ENCODE results near the gene RNU6-1. TPM values are rescaled to one million over a fixed set of nuclear protein-coding genes. Genes with fewer than 3 reads are reported as not detected.

Gene RNU6-1
- total RNA-seq, 2 donors from 2014 or later, result not detected

DNA sequence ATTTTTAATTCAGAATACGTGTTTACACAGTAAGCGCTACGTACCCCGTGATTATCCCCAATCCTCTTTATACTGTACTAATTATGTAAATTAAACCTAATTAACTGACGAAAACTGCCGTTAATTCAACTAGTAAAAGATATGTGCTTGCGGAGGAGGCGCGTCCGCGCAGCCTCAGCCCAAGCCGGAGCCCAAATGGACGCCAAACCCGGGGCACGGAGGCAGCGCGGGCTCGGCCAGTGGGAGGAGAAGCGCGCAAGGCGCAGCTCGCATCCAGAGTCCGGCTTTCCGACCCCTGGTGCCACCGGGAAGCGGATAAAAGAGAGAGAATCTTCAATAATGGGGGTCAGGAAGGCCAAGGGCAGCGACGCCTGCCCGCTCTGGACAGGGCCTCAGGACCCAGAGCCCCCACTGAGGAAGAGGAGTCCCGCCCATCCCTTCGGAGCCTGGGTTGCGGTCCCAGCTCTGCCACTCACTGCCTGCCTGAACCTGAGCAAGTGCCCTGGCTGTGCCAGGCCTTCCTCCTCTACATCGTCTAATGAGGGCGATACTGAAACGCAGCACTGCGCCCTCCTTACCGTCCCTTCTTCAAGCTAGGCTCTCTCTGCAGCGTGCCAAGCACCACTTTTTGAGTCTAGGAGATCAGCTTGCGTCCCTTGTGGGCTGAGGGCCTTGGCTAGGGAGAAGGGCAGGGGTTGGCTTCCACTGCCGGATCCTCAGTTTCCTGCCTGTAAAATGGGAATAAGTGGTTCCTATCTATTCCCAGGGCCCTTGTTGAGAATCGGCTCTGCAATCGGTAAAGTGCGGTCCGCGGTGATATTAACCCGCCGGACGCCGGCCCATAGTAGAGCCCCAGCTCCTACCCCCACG lies 19.5 kb downstream of the RNU6-1 start:
- no peaks in the 10 kb centered on the region for H3K36me3 ChIP-seq
- no peaks in the 10 kb centered on the region for H3K9me3 ChIP-seq
- H3K4me3 ChIP-seq, result no peak overlapping the region
- intact Hi-C loops (cut with DNase I), result no loop called here
- H3K27ac ChIP-seq, result no peak overlapping the region
- TF ChIP-seq, protein P1, sequence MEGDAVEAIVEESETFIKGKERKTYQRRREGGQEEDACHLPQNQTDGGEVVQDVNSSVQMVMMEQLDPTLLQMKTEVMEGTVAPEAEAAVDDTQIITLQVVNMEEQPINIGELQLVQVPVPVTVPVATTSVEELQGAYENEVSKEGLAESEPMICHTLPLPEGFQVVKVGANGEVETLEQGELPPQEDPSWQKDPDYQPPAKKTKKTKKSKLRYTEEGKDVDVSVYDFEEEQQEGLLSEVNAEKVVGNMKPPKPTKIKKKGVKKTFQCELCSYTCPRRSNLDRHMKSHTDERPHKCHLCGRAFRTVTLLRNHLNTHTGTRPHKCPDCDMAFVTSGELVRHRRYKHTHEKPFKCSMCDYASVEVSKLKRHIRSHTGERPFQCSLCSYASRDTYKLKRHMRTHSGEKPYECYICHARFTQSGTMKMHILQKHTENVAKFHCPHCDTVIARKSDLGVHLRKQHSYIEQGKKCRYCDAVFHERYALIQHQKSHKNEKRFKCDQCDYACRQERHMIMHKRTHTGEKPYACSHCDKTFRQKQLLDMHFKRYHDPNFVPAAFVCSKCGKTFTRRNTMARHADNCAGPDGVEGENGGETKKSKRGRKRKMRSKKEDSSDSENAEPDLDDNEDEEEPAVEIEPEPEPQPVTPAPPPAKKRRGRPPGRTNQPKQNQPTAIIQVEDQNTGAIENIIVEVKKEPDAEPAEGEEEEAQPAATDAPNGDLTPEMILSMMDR (IDR thresholded peaks at IDR 0.05), result no peak
- no peak overlapping the region for H3K9ac ChIP-seq (ENCODE audit: low read depth in 2 of 2, low read length in 2 of 2)
- peaks cover 59% of the 10 kb centered on the region for H3K27me3 ChIP-seq
- no peak for DNase-seq
- no peaks in the 10 kb centered on the region for H3K4me1 ChIP-seq

DNA sequence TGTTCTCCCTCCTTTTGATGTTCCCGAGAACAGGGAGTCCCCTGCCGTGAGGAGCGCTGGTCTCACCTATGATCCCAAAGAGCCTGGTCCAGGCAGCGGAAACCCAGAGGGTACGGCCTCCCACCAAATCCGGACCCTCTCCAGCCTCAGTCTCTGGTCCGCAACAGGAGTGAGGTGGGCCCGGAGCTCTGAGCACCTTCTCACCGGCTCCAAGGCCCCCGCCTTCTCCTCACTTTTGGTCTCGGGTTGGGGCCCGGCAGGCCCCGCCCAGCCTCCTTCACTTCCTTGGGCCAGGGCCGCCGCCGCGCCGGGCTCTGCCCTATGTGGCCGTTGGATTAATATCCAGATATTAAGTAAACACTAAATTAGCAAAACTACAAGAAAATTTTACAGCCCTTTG lies 20.2 kb downstream of the RNU6-1 start:
- Histone ChIP-seq H3K27me3 (peaks cover 52% of the 10 kb centered on the region), H3K9ac (ENCODE audit: low read depth in 2 of 2, low read length in 2 of 2) (no peak overlapping the region), H3K4me3 (no peak overlapping the region), H3K36me3 (no peaks in the 10 kb centered on the region), H3K4me1 (no peaks in the 10 kb centered on the region), H3K27ac (no peak overlapping the region), H3K9me3 (no peaks in the 10 kb centered on the region)
- TF ChIP-seq, protein P1 (IDR thresholded peaks at IDR 0.05), result no peak
- DNase-seq, result no peak
- intact Hi-C loops (cut with DNase I), result no loop called here

DNA sequence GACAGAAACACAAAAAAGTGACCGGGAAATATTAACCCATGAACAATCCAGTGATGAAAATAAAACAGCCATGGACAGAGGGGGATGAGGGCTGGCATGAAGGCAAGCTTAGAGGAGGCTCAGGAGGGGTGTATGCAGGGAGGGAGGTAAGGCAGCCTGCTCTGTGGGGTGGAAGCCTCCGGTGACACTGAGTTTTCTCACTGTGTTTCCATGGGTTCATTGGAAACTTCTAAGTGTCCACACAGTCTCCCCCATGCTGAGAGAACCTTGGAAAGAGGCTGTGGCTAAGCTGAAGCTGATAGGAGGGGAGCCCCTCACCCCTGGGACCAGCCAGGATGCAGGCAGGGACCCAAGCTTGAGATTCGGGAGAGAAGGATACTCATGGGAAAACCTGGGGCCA lies 21.4 kb downstream of the RNU6-1 start:
- H3K9ac ChIP-seq (ENCODE audit: low read depth in 2 of 2, low read length in 2 of 2), result no peak overlapping the region
- H3K9me3 ChIP-seq, result no peaks in the 10 kb centered on the region
- no peaks in the 10 kb centered on the region for H3K4me1 ChIP-seq
- intact Hi-C loops (cut with DNase I), result no loop called here
- TF ChIP-seq, protein P1 (IDR thresholded peaks at IDR 0.05), result no peak
- DNase-seq, result no peak
- H3K27me3 ChIP-seq, result peaks cover 40% of the 10 kb centered on the region
- H3K4me3 ChIP-seq, result no peak overlapping the region
- H3K36me3 ChIP-seq, result no peaks in the 10 kb centered on the region
- no peak overlapping the region for H3K27ac ChIP-seq

DNA sequence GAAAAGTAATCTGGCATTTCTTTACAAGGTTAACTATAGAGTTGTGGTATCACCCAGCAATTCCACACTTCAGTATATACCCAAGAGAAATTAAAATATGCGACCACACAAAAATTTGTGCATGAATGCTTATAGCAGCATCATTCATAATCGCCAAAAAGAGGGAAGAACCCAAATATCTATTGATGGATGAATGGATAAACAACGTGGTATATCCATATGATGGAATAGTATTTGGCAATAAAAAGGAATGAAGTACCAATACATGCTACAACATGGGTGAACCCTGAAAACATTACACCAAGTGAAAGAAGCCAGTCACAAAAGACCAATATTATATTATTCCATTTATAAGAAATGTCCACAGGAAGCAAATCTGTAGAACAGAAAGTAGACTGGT lies 23.2 kb downstream of the RNU6-1 start:
- Histone ChIP-seq H3K9ac (ENCODE audit: low read depth in 2 of 2, low read length in 2 of 2) (no peak overlapping the region), H3K27ac (no peak overlapping the region), H3K4me1 (no peaks in the 10 kb centered on the region), H3K4me3 (no peak overlapping the region), H3K27me3 (peaks cover 22% of the 10 kb centered on the region), H3K9me3 (no peaks in the 10 kb centered on the region), H3K36me3 (no peaks in the 10 kb centered on the region)
- intact Hi-C loops (cut with DNase I), result no loop called here
- no peak for DNase-seq
- TF ChIP-seq, protein P1 (IDR thresholded peaks at IDR 0.05), result no peak

DNA sequence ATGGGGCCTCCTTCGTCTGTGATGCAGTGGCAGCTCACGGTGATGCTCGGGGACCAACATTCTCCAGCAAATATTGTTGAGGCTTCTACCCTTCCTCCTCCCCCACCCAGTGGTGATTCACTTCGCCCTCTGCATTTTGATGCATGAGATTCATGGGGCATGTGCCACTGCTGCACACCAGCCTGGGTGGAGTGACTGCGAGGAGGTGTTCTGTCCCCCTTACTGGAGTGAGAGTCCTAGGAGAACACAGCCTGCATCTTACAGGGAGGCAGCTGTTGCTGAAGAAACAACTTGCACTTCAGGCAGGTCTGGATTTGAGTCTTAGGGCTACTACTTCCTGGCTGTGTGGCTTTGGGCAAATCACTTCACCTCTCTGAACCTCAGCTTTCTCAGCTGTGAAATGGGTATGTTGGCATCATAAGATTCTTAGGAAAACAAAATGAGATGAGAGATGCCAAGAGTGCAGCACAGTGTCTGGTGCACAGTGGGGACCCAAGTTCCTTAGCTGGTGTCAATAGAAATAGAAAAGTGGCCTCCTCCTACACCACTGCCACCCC lies 24.7 kb downstream of the RNU6-1 start:
- Histone ChIP-seq H3K27me3 (peaks cover 7% of the 10 kb centered on the region), H3K4me1 (no peaks in the 10 kb centered on the region), H3K9ac (ENCODE audit: low read depth in 2 of 2, low read length in 2 of 2) (no peak overlapping the region), H3K27ac (no peak overlapping the region), H3K36me3 (no peaks in the 10 kb centered on the region), H3K9me3 (no peaks in the 10 kb centered on the region), H3K4me3 (no peak overlapping the region)
- DNase-seq, result no peak
- TF ChIP-seq, protein P1 (IDR thresholded peaks at IDR 0.05), result no peak
- intact Hi-C loops (cut with DNase I), result no loop called here

Measured in colonic mucosa (tissue), 4 donors.